HEK293 (cell line): Measurements from ENCODE around the gene LRCH4.

ENCODE experiments used
- HOXC10 ChIP-seq: sonication (generic); formaldehyde crosslinking; IDR thresholded peaks from 2 replicates; pipeline ENCODE4 v1.8.1; 2023; ENCODE audit warnings: mild to moderate bottlenecking, missing genetic modification reagents
- KLF8 ChIP-seq: fragments of 450-650 bp; formaldehyde crosslinking; IDR thresholded peaks from 2 replicates; pipeline ENCODE4 v1.5.1; 2016; ENCODE audit warnings: missing biosample characterization, missing genetic modification characterization
- SETDB1 ChIP-seq: IDR thresholded peaks from one replicate; pipeline ENCODE4 v1.6.1; 2017; ENCODE audit warnings: mild to moderate bottlenecking, low read length, moderate library complexity, mixed read lengths; ENCODE audit not compliant: insufficient read length
- SP2 ChIP-seq: fragments of 450-650 bp; formaldehyde crosslinking; IDR thresholded peaks from 2 replicates; pipeline ENCODE4 v1.5.1; 2016; ENCODE audit warnings: missing biosample characterization, missing genetic modification characterization
- TRIM28 ChIP-seq: IDR thresholded peaks from 2 replicates; pipeline ENCODE4 v1.6.1; 2011; ENCODE audit warnings: low read length, control low read depth, borderline replicate concordance
- ZBTB8A ChIP-seq: fragments of 450-650 bp; formaldehyde crosslinking; IDR thresholded peaks from 2 replicates; pipeline ENCODE4 v1.5.1; 2016; ENCODE audit warnings: missing biosample characterization, missing genetic modification characterization
- ZFHX2 ChIP-seq: fragments of 450-650 bp; formaldehyde crosslinking; conservative IDR thresholded peaks from 2 replicates; pipeline ENCODE4 v1.5.1; 2016; ENCODE audit warnings: missing biosample characterization, missing genetic modification characterization
- ZNF121 ChIP-seq: fragments of 450-650 bp; formaldehyde crosslinking; IDR thresholded peaks from 2 replicates; pipeline ENCODE4 v1.5.1; 2016; ENCODE audit warnings: missing biosample characterization, missing genetic modification characterization
- ZNF157 ChIP-seq: fragments of 450-650 bp; formaldehyde crosslinking; IDR thresholded peaks from 2 replicates; pipeline ENCODE4 v1.5.1; 2016; ENCODE audit warnings: missing biosample characterization, missing genetic modification characterization
- ZNF292 ChIP-seq: fragments of 450-650 bp; formaldehyde crosslinking; IDR thresholded peaks from 2 replicates; pipeline ENCODE4 v1.5.1; 2016; ENCODE audit warnings: low read depth, missing biosample characterization, missing genetic modification characterization, borderline replicate concordance
- ZNF366 ChIP-seq: fragments of 450-650 bp; formaldehyde crosslinking; conservative IDR thresholded peaks from 2 replicates; pipeline ENCODE4 v1.5.1; 2016; ENCODE audit warnings: missing biosample characterization, missing genetic modification characterization
- ZNF521 ChIP-seq: fragments of 450-650 bp; formaldehyde crosslinking; IDR thresholded peaks from 2 replicates; pipeline ENCODE4 v1.5.1; 2017; ENCODE audit warnings: missing biosample characterization, mild to moderate bottlenecking, missing genetic modification characterization
- ZNF544 ChIP-seq: fragments of 450-650 bp; formaldehyde crosslinking; IDR thresholded peaks from 2 replicates; pipeline ENCODE4 v1.5.0; 2017; ENCODE audit warnings: missing biosample characterization, missing genetic modification characterization
- ZNF561 ChIP-seq: fragments of 450-650 bp; IDR thresholded peaks from 2 replicates; pipeline ENCODE4 v1.5.1; 2018; ENCODE audit warnings: missing biosample characterization, missing genetic modification characterization, borderline replicate concordance
- ZNF623 ChIP-seq: fragments of 450-650 bp; formaldehyde crosslinking; IDR thresholded peaks from 2 replicates; pipeline ENCODE4 v1.5.1; 2016; ENCODE audit warnings: missing biosample characterization, missing genetic modification characterization
- ZNF624 ChIP-seq: fragments of 450-650 bp; formaldehyde crosslinking; IDR thresholded peaks from 2 replicates; pipeline ENCODE4 v1.5.1; 2017; ENCODE audit warnings: missing biosample characterization, missing genetic modification characterization
- ZNF654 ChIP-seq: fragments of 450-650 bp; formaldehyde crosslinking; IDR thresholded peaks from 2 replicates; pipeline ENCODE4 v1.5.1; 2016; ENCODE audit warnings: low read depth, missing biosample characterization, missing genetic modification characterization
- ZNF660 ChIP-seq: fragments of 450-650 bp; IDR thresholded peaks from 2 replicates; pipeline ENCODE4 v1.5.1; 2018; ENCODE audit warnings: missing biosample characterization, mild to moderate bottlenecking, missing genetic modification characterization
- ZNF677 ChIP-seq: fragments of 450-650 bp; IDR thresholded peaks from 2 replicates; pipeline ENCODE4 v1.5.0; 2018; ENCODE audit warnings: missing biosample characterization, mild to moderate bottlenecking, missing genetic modification characterization, moderate library complexity
- ZNF843 ChIP-seq: fragments of 450-650 bp; formaldehyde crosslinking; IDR thresholded peaks from 2 replicates; pipeline ENCODE4 v1.5.1; 2016; ENCODE audit warnings: missing biosample characterization, missing genetic modification characterization
- ZSCAN16 ChIP-seq: fragments of 450-650 bp; formaldehyde crosslinking; IDR thresholded peaks from 2 replicates; pipeline ENCODE4 v1.5.1; 2016; ENCODE audit warnings: missing biosample characterization, missing genetic modification characterization
- ZSCAN23 ChIP-seq: fragments of 450-650 bp; formaldehyde crosslinking; IDR thresholded peaks from 2 replicates; pipeline ENCODE4 v1.5.1; 2016; ENCODE audit warnings: missing biosample characterization, missing genetic modification characterization
- TF ChIP-seq, protein P1 (sequence below): fragments of 450-650 bp; formaldehyde crosslinking; IDR thresholded peaks from 2 replicates; pipeline ENCODE4 v1.5.1; 2016; ENCODE audit warnings: missing biosample characterization, missing genetic modification characterization
- TF ChIP-seq, protein P2 (sequence below): fragments of 450-650 bp; formaldehyde crosslinking; IDR thresholded peaks from 2 replicates; pipeline ENCODE4 v1.5.1; 2016; ENCODE audit warnings: missing biosample characterization, missing genetic modification characterization
- TF ChIP-seq, protein P3 (sequence below): fragments of 450-650 bp; formaldehyde crosslinking; IDR thresholded peaks from 2 replicates; pipeline ENCODE4 v1.5.1; 2016; ENCODE audit warnings: missing biosample characterization, missing genetic modification characterization
- TF ChIP-seq, protein P4 (sequence below): fragments of 450-650 bp; IDR thresholded peaks from 2 replicates; pipeline ENCODE4 v1.5.1; 2018; ENCODE audit warnings: missing biosample characterization, missing genetic modification characterization
- TF ChIP-seq, protein P5 (sequence below): fragments of 450-650 bp; formaldehyde crosslinking; IDR thresholded peaks from 2 replicates; pipeline ENCODE4 v1.5.1; 2016; ENCODE audit warnings: missing biosample characterization, missing genetic modification characterization
- TF ChIP-seq, protein P6 (sequence below): sonication (generic); formaldehyde crosslinking; IDR thresholded peaks from 2 replicates; pipeline ENCODE4 v1.8.1; 2022; ENCODE audit warnings: mild to moderate bottlenecking, moderate library complexity, missing genetic modification reagents
- TF ChIP-seq, protein P7 (sequence below): fragments of 450-650 bp; formaldehyde crosslinking; IDR thresholded peaks from 2 replicates; pipeline ENCODE4 v1.5.1; 2017; ENCODE audit warnings: missing biosample characterization, mild to moderate bottlenecking, missing genetic modification characterization, moderate library complexity

Gene LRCH4

DNA sequence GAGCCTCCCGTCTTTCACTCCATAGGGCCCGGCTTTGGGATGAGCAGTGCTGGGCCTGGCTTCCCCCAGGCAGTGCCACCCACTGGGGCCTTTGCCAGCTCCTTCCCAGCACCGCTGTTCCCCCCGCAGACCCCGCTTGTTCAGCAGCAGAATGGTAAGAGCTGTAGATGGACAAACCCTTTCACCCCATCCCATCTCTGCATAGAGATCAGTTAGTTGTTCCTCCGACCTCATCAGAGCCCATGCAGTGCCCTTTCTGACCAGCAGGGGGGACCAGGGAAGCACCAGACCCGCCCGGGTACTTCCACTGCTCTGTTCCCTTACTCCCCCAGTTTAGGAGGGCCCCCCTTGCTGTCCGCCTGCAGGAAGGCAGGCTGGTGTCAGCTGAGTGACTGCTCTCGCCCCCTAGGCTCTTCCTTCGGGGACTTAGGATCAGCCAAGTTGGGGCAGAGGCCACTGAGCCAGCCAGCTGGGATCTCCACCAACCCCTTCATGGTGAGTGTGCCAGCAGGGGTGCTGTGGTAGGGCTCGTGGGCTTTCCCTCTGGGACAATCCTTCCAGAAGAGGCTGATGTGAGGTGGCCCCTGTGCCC, 22.0 kb downstream of the LRCH4 start (continued):
- TF ChIP-seq, protein P1, sequence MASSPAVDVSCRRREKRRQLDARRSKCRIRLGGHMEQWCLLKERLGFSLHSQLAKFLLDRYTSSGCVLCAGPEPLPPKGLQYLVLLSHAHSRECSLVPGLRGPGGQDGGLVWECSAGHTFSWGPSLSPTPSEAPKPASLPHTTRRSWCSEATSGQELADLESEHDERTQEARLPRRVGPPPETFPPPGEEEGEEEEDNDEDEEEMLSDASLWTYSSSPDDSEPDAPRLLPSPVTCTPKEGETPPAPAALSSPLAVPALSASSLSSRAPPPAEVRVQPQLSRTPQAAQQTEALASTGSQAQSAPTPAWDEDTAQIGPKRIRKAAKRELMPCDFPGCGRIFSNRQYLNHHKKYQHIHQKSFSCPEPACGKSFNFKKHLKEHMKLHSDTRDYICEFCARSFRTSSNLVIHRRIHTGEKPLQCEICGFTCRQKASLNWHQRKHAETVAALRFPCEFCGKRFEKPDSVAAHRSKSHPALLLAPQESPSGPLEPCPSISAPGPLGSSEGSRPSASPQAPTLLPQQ (tag by site-specific recombination), result no peak
- TF ChIP-seq KLF8 (no peak), ZSCAN23 (tag by site-specific recombination) (no peak), ZNF366 (tag by site-specific recombination) (0 out of 2 replicates have a peak, but pooled peaks have one; percentile 32), ZNF660 (0 out of 2 replicates have a peak, but pooled peaks have one; percentile 52), ZFHX2 (no peak), ZNF623 (no peak), HOXC10 (CRISPR knock-in tag) (no peak), ZNF544 (tag by site-specific recombination) (no peak), ZNF843 (no peak), ZBTB8A (tag by site-specific recombination) (no peak), ZNF561 (tag by site-specific recombination) (no peak), ZNF677 (tag by site-specific recombination) (no peak), ZNF292 (tag by site-specific recombination) (no peak), ZSCAN16 (tag by site-specific recombination) (no peak), TRIM28 (no peak), SETDB1 (no peak), ZNF654 (peak; percentile 52), ZNF521 (tag by site-specific recombination) (no peak), SP2 (tag by site-specific recombination) (no peak), ZNF121 (no peak), ZNF624 (tag by site-specific recombination) (no peak), ZNF157 (tag by site-specific recombination) (no peak)
- TF ChIP-seq, protein P2, sequence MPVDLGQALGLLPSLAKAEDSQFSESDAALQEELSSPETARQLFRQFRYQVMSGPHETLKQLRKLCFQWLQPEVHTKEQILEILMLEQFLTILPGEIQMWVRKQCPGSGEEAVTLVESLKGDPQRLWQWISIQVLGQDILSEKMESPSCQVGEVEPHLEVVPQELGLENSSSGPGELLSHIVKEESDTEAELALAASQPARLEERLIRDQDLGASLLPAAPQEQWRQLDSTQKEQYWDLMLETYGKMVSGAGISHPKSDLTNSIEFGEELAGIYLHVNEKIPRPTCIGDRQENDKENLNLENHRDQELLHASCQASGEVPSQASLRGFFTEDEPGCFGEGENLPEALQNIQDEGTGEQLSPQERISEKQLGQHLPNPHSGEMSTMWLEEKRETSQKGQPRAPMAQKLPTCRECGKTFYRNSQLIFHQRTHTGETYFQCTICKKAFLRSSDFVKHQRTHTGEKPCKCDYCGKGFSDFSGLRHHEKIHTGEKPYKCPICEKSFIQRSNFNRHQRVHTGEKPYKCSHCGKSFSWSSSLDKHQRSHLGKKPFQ (tag by site-specific recombination), result no peak
- TF ChIP-seq, protein P3, sequence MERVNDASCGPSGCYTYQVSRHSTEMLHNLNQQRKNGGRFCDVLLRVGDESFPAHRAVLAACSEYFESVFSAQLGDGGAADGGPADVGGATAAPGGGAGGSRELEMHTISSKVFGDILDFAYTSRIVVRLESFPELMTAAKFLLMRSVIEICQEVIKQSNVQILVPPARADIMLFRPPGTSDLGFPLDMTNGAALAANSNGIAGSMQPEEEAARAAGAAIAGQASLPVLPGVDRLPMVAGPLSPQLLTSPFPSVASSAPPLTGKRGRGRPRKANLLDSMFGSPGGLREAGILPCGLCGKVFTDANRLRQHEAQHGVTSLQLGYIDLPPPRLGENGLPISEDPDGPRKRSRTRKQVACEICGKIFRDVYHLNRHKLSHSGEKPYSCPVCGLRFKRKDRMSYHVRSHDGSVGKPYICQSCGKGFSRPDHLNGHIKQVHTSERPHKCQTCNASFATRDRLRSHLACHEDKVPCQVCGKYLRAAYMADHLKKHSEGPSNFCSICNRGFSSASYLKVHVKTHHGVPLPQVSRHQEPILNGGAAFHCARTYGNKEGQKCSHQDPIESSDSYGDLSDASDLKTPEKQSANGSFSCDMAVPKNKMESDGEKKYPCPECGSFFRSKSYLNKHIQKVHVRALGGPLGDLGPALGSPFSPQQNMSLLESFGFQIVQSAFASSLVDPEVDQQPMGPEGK (tag by site-specific recombination), result peak; percentile 72
- TF ChIP-seq, protein P4, sequence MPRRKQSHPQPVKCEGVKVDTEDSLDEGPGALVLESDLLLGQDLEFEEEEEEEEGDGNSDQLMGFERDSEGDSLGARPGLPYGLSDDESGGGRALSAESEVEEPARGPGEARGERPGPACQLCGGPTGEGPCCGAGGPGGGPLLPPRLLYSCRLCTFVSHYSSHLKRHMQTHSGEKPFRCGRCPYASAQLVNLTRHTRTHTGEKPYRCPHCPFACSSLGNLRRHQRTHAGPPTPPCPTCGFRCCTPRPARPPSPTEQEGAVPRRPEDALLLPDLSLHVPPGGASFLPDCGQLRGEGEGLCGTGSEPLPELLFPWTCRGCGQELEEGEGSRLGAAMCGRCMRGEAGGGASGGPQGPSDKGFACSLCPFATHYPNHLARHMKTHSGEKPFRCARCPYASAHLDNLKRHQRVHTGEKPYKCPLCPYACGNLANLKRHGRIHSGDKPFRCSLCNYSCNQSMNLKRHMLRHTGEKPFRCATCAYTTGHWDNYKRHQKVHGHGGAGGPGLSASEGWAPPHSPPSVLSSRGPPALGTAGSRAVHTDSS, result no peak
- TF ChIP-seq, protein P5, sequence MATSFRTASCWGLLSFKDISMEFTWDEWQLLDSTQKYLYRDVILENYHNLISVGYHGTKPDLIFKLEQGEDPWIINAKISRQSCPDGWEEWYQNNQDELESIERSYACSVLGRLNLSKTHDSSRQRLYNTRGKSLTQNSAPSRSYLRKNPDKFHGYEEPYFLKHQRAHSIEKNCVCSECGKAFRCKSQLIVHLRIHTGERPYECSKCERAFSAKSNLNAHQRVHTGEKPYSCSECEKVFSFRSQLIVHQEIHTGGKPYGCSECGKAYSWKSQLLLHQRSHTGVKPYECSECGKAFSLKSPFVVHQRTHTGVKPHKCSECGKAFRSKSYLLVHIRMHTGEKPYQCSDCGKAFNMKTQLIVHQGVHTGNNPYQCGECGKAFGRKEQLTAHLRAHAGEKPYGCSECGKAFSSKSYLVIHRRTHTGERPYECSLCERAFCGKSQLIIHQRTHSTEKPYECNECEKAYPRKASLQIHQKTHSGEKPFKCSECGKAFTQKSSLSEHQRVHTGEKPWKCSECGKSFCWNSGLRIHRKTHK (tag by site-specific recombination), result no peak
- TF ChIP-seq, protein P6, sequence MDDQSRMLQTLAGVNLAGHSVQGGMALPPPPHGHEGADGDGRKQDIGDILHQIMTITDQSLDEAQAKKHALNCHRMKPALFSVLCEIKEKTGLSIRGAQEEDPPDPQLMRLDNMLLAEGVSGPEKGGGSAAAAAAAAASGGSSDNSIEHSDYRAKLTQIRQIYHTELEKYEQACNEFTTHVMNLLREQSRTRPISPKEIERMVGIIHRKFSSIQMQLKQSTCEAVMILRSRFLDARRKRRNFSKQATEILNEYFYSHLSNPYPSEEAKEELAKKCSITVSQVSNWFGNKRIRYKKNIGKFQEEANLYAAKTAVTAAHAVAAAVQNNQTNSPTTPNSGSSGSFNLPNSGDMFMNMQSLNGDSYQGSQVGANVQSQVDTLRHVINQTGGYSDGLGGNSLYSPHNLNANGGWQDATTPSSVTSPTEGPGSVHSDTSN (CRISPR knock-in tag), result no peak
- TF ChIP-seq, protein P7, sequence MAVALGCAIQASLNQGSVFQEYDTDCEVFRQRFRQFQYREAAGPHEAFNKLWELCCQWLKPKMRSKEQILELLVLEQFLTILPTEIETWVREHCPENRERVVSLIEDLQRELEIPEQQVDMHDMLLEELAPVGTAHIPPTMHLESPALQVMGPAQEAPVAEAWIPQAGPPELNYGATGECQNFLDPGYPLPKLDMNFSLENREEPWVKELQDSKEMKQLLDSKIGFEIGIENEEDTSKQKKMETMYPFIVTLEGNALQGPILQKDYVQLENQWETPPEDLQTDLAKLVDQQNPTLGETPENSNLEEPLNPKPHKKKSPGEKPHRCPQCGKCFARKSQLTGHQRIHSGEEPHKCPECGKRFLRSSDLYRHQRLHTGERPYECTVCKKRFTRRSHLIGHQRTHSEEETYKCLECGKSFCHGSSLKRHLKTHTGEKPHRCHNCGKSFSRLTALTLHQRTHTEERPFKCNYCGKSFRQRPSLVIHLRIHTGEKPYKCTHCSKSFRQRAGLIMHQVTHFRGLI (tag by site-specific recombination), result 0 out of 2 replicates have a peak, but pooled peaks have one; percentile 35
